Prostate gland (tissue), 2 donors: ENCODE measurements around the gene NAALADL2.

Source experiments
- CTCF ChIP-seq, 4 experiments: fragments of 200-600 bp in 2 of 4; fragments of 450-650 bp in 2 of 4; sonication (generic) in 2 of 4; IDR thresholded peaks; 1 replicate in 3 of 4; 2 replicates in 1 of 4; pipeline ENCODE4 v1.5.1; 2016 to 2019; ENCODE audit warnings: antibody characterized with exemption in 4 of 4, mild to moderate bottlenecking in 2 of 4, moderate library complexity in 2 of 4
- POLR2A ChIP-seq: fragments of 450-650 bp; IDR thresholded peaks from one replicate; pipeline ENCODE4 v1.6.1; 2016; ENCODE audit warnings: antibody characterized with exemption, mild to moderate bottlenecking

GRCh38 chr3:175404027-175404426, 544.9 kb downstream of the NAALADL2 start:
- TF ChIP-seq CTCF (IDR thresholded peaks at IDR 0.05) (no peak), POLR2A (no peak)
